GM18951 (cell line): ENCODE results near the gene STXBP2.
A peak's percentile ranks its signal among the peaks of the same experiment; 100 is the strongest.

ENCODE experiments used
- POLR2A ChIP-seq: IDR thresholded peaks from 4 replicates; pipeline ENCODE4 v1.6.1; 2011; ENCODE audit warnings: mild to moderate bottlenecking; ENCODE audit not compliant: insufficient read length, insufficient read depth; ENCODE audit errors: extremely low read depth
- in situ Hi-C: fragments of 300-500 bp; cut with MboI; formaldehyde crosslinking; loops from one replicate; pipeline ENCODE4 v1.12.0; 2022; ENCODE audit warnings: low sequenced_read_pairs, mixed read lengths, inconsistent platforms; ENCODE audit not compliant: unreplicated experiment

The STXBP2 gene

GRCh38 chr19:7636691-7637373, at the start of gene STXBP2:
TSS of gene STXBP2 (plus strand) at chr19:7637110. CDS start at chr19:7637150, 40 bp downstream.
- TF ChIP-seq POLR2A = peak; percentile 87
- in situ Hi-C loops = no loop called here

- TF ChIP-seq POLR2A = no peak
- in situ Hi-C loops = no loop called here
These were observed 47.1 kb upstream of the STXBP2 start for GRCh38 chr19:7589822-7590221.

- in situ Hi-C loops = no loop called here
- TF ChIP-seq POLR2A = no peak
These were observed 46.7 kb upstream of the STXBP2 start for GRCh38 chr19:7590256-7590655.

GRCh38 chr19:7595466-7596133, 41.3 kb upstream of the STXBP2 start, which contains the start of gene CAMSAP3:
TSS of gene CAMSAP3 (plus strand) at chr19:7595863. CDS start at chr19:7596003, 140 bp downstream.
- in situ Hi-C loops = no loop called here
- TF ChIP-seq POLR2A = peak; percentile 24

GRCh38 chr19:7596211-7596937, 40.5 kb upstream of the STXBP2 start:
- no peak for TF ChIP-seq POLR2A
- in situ Hi-C loops = no loop called here

GRCh38 chr19:7597689-7598088, 39.2 kb upstream of the STXBP2 start:
- in situ Hi-C loops = no loop called here
- TF ChIP-seq POLR2A = no peak

- in situ Hi-C loops = no loop called here
- TF ChIP-seq POLR2A = no peak
These were observed 38.7 kb upstream of the STXBP2 start for GRCh38 chr19:7598180-7598579.

GRCh38 chr19:7600721-7601120, 36.2 kb upstream of the STXBP2 start:
- no peak for TF ChIP-seq POLR2A
- in situ Hi-C loops = no loop called here

GRCh38 chr19:7602240-7602934, 34.5 kb upstream of the STXBP2 start:
- no peak for TF ChIP-seq POLR2A
- in situ Hi-C loops = no loop called here

- no peak for TF ChIP-seq POLR2A
- in situ Hi-C loops = no loop called here
These were observed 33.9 kb upstream of the STXBP2 start for GRCh38 chr19:7602935-7603497.

GRCh38 chr19:7603919-7604318, 33.0 kb upstream of the STXBP2 start:
- TF ChIP-seq POLR2A = no peak
- in situ Hi-C loops = no loop called here

- no peak for TF ChIP-seq POLR2A
- in situ Hi-C loops = no loop called here
These were observed 31.3 kb upstream of the STXBP2 start for GRCh38 chr19:7605490-7606222.

- no peak for TF ChIP-seq POLR2A
- in situ Hi-C loops = no loop called here
These were observed 30.6 kb upstream of the STXBP2 start for GRCh38 chr19:7606289-7606688.
